Dermis blood vessel endothelial cell (primary cell): ENCODE data around the gene MEX3A. TPM values are rescaled to one million over a fixed set of nuclear protein-coding genes. Genes with fewer than 3 reads are reported as not detected.
"Not testable (repeated sequence)": the region's sequence is repeated elsewhere in the genome, so short reads cannot be mapped to it uniquely, and the experiment has no call there.

Experiments used
- DNase-seq: peaks from one replicate; pipeline ENCODE4 v3.0.0; 2010
- total RNA-seq: library from RNA; depleted of rRNA; stranded (reverse); fragments of >200 nt; gene quantifications from 2 replicates; pipeline ENCODE4 v1.2.3, GENCODE V29; 2014

The MEX3A gene
- total RNA-seq, 1 donor from 2014 or later, result 4.8 TPM

- DNase-seq, result peak; percentile 90
Measured at GRCh38 chr1:156053768-156054499, 28.3 kb downstream of the MEX3A start, which contains the start of gene UBQLN4. UBQLN4 (minus strand) TSS chr1:156053798; CDS start chr1:156053701, 97 bp downstream.

GRCh38 chr1:156052862-156053767 lies 29.1 kb downstream of the MEX3A start:
- peak; percentile 82 for DNase-seq

- no peak for DNase-seq
Measured at GRCh38 chr1:156051011-156051725, 31.1 kb downstream of the MEX3A start.

- no peak for DNase-seq
Measured at GRCh38 chr1:156050376-156050775, 31.9 kb downstream of the MEX3A start.

DNA sequence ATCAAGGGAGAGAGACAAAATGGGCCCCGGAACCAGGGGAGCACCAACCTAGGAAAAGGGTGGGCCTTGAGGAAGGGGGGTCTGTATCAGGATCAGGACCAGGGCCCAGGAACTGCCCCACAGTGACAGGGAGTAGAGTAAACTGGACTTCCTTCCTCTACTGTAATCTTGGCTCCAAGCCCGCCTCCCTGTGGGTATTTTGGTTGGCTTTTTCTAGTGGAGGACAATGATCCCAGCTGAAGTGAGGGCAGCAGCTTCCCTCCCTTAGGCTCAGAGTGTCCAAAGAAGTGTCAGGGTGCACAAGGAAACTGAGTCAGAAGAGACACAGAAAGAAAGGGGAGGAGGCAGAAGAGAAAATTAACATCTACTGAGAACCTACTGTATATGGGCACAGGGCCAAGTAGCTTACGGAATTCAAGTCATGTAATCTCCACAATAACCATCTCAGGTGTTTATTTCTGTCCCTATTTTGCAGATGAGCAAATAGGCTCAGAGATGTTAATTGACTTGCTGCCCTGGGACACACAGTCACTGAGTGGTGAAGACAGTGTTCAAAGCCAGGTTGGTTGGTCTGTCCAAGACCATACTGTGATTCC lies 33.5 kb downstream of the MEX3A start:
- peak; percentile 33 for DNase-seq

- no peak for DNase-seq
Measured at GRCh38 chr1:156045076-156045475, 37.2 kb downstream of the MEX3A start.

- DNase-seq, result no peak
Measured at GRCh38 chr1:156042828-156043227, 39.4 kb downstream of the MEX3A start.

DNA sequence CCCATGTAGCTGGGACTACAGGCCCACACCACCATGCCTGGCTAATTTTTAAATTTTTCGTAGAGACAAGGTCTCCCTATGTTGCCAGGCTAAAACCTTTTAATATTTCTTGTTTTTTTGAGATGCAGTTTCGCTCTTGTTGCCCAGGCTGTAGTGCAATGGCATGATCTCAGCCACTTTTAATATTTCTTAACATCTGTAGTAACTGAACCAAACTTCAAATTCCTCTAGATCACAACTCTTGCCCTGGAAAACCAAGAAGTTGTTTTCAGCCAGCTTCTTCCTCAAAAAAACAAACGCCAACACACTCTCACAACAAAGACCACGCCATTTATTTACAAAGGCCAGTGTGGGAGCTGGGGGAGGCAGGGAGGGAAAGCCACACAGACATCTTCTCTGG lies 47.3 kb downstream of the MEX3A start:
- not testable (repeated sequence) for DNase-seq

- peak; percentile 66 for DNase-seq
Measured at GRCh38 chr1:156033011-156033410, 49.3 kb downstream of the MEX3A start.

DNA sequence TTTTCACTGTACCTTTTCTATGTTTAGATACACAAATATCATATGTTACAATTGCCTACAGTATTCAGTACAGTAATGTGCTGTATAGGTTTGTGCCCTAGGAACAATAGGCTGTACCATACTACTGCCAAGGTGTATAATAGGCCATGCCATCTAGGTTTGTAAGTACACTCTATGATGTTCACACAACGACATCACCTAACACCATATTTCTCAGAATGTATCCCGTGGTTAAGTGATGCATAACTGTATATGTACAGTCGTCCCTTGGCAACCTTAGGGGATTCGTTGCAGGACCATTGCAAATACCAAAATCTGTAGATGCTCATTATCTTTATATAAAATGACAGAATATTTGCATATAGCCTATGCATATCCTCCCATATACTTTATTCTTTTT lies 55.7 kb downstream of the MEX3A start:
- DNase-seq, result no peak

DNA sequence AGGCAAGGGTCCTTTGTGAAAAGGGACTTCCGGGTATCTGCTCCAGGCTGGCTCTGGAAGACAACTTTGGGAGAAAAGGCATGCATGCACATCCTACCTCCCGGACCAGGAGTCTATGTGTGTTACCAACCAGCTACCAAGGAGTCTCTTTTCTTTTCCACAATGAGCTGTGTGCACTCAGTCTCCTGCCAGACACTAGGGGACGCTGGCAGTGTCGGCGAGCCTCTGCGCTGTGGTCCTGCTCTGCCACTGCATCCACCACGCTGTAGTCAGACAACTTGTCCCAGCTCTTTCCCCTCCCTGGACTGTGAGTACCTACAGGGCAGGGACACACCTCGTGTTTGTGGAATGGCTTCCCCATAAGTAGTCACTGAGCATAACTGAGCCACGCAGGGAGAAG lies 56.4 kb downstream of the MEX3A start:
- peak; percentile 82 for DNase-seq

GRCh38 chr1:156024801-156025200 lies 57.5 kb downstream of the MEX3A start:
- no peak for DNase-seq

Other genes starting within 250 kb of the MEX3A start
- 31.8 and 34.3 TPM in 2 replicates for gene GON4L, start 225.3 kb downstream of the MEX3A start, total RNA-seq
- gene SYT11, start 222.9 kb downstream of the MEX3A start, total RNA-seq, result 35.9 and 41.0 TPM in 2 replicates
- 59.4 and 60.6 TPM in 2 replicates for gene RIT1, start 171.1 kb downstream of the MEX3A start, total RNA-seq
- 25.7 and 32.8 TPM in 2 replicates for gene KHDC4, start 148.1 kb downstream of the MEX3A start, total RNA-seq
- gene RXFP4, start 140.8 kb downstream of the MEX3A start, total RNA-seq, result 0.19 TPM in 1 of 2 replicates, not detected in the other
- gene ARHGEF2, start 103.9 kb downstream of the MEX3A start, total RNA-seq, result 101 and 147 TPM in 2 replicates
- 516 and 723 TPM in 2 replicates for gene SSR2, start 61.5 kb downstream of the MEX3A start, total RNA-seq
- 16.3 and 23.4 TPM in 2 replicates for gene UBQLN4, start 28.7 kb downstream of the MEX3A start, total RNA-seq
- 69.3 and 103 TPM in 2 replicates for gene LAMTOR2, start 27.7 kb downstream of the MEX3A start, total RNA-seq
- gene RAB25, start 21.3 kb downstream of the MEX3A start, total RNA-seq, result not detected in 2 replicates
- gene LMNA, start 32.2 kb upstream of the MEX3A start, total RNA-seq, result 502 and 945 TPM in 2 replicates
- gene SEMA4A, start 71.1 kb upstream of the MEX3A start, total RNA-seq, result 0.68 and 0.74 TPM in 2 replicates
- 9.0 and 15.9 TPM in 2 replicates for gene SLC25A44, start 111.6 kb upstream of the MEX3A start, total RNA-seq
- gene PMF1, start 130.5 kb upstream of the MEX3A start, total RNA-seq, result 64.2 and 66.4 TPM in 2 replicates
- 0.19 TPM in 1 of 2 replicates, not detected in the other for gene BGLAP, start 159.7 kb upstream of the MEX3A start, total RNA-seq
- gene PAQR6, start 165.6 kb upstream of the MEX3A start, total RNA-seq, result 0.19 and 0.68 TPM in 2 replicates
- gene SMG5, start 200.4 kb upstream of the MEX3A start, total RNA-seq, result 74.2 and 89.6 TPM in 2 replicates
- gene TMEM79, start 201.9 kb upstream of the MEX3A start, total RNA-seq, result 1.2 and 1.7 TPM in 2 replicates
- 48.3 and 50.4 TPM in 2 replicates for gene GLMP, start 213.2 kb upstream of the MEX3A start, total RNA-seq
- gene VHLL, start 216.8 kb upstream of the MEX3A start, total RNA-seq, result not detected in 2 replicates